Aorta (tissue), 5 donors: ENCODE measurements around the gene ANK3. TPM values are rescaled to one million over a fixed set of nuclear protein-coding genes. Genes with fewer than 3 reads are reported as not detected.

ENCODE experiments used
- ATAC-seq: fragments of 200-7000 bp; cut with Tn5 transposase; one replicate; pipeline ENCODE4 v1.9.1; 2022; ENCODE audit warnings: moderate library complexity; ENCODE audit not compliant: low FRiP score
- DNase-seq, 2 donors: peaks; one replicate each; pipeline ENCODE4 v3.0.0-alpha.2; 2020
- H3K27ac ChIP-seq, 2 donors: one replicate each; pipeline ENCODE4 v1.5.1; 2013; ENCODE audit warnings: low read length in 2 of 2, mild to moderate bottlenecking in 2 of 2, moderate library complexity in 2 of 2, control low read depth in 1 of 2, inconsistent platforms in 1 of 2, low read depth in 1 of 2
- H3K27me3 ChIP-seq, 2 donors: one replicate each; pipeline ENCODE4 v1.6.1; 2013; ENCODE audit warnings: control low read depth in 1 of 2, low read length in 1 of 2, mild to moderate bottlenecking in 1 of 2, moderate library complexity in 1 of 2; ENCODE audit not compliant: insufficient read depth in 2 of 2, control insufficient read depth in 1 of 2
- H3K36me3 ChIP-seq, 2 donors: one replicate each; pipeline ENCODE4 v1.6.1; 2013; ENCODE audit warnings: control low read depth in 1 of 2, low read length in 1 of 2, mild to moderate bottlenecking in 1 of 2; ENCODE audit not compliant: insufficient read depth in 2 of 2, control insufficient read depth in 1 of 2
- H3K4me1 ChIP-seq, 2 donors: one replicate each; pipeline ENCODE4 v1.6.1; 2013; ENCODE audit warnings: low read length in 2 of 2, control low read depth in 1 of 2, mild to moderate bottlenecking in 1 of 2, moderate library complexity in 1 of 2; ENCODE audit not compliant: insufficient read depth in 2 of 2, control insufficient read depth in 1 of 2
- H3K4me3 ChIP-seq, 2 donors: one replicate each; pipeline ENCODE4 v1.5.1; 2013; ENCODE audit warnings: low read length in 2 of 2, control low read depth in 1 of 2, mild to moderate bottlenecking in 1 of 2
- H3K9me3 ChIP-seq: one replicate; pipeline ENCODE4 v1.6.1; 2013; ENCODE audit warnings: mild to moderate bottlenecking, low read length; ENCODE audit not compliant: control insufficient read depth
- WGBS, 2 donors: extraction: QIAGEN DNeasy Blood & Tissue Kit; methylation state at CpG; one replicate each; pipeline ENCODE4 v1.1.7; 2013; 5-methylcytosine and 5-hydroxymethylcytosine counted together
- intact Hi-C, 2 donors: fragments of 100-400 bp; cut with DNase I; formaldehyde crosslinking; loops; one replicate each; pipeline versions ENCODE4 v1.14.2 to v1.15.0; 2022
- polyA plus RNA-seq, 2 donors: library from polyadenylated mRNA; stranded (reverse); fragments of 200-250 nt; gene quantifications; one replicate each; pipeline ENCODE4 v1.2.3, GENCODE V29; 2013
- total RNA-seq, 2 donors: library from RNA; stranded (reverse); fragmentation: NEBNext Ultra II Directional; extraction: Animal tissue kit (Norgen Biotek cat#: 25700); gene quantifications; one replicate each; pipeline ENCODE4 v1.2.1, GENCODE V29; 2021
- donor health status: healthy with polysubstance abuse.
- donor health status: Bipolar disorder and iron deficiency.
- donor health status: DM: no; HTN: no; CAD: no.
- donor health status: DM: no; HTN: no; CAD: no.
- donor health status: DM: yes; HTN: yes; CAD: no.

Gene ANK3
- total and polyA plus RNA-seq, 4 donors, result 16.5 to 38.2 (median 20.6) TPM

GRCh38 chr10:60276232-60276631 is 113.4 kb downstream of the ANK3 start:
- Histone ChIP-seq H3K36me3 (no peaks in the 10 kb centered on the region), H3K27me3 (no peaks in the 10 kb centered on the region), H3K27ac (no peak overlapping the region), H3K4me1 (no peaks in the 10 kb centered on the region), H3K9me3 (no peaks in the 10 kb centered on the region), H3K4me3 (no peak overlapping the region)
- WGBS, 2 donors, result 96 to 99% methylated on average over 2 of the region's 2 CpGs
- no peak for ATAC-seq
- intact Hi-C loops, result no loop called here
- no peak for DNase-seq

DNA sequence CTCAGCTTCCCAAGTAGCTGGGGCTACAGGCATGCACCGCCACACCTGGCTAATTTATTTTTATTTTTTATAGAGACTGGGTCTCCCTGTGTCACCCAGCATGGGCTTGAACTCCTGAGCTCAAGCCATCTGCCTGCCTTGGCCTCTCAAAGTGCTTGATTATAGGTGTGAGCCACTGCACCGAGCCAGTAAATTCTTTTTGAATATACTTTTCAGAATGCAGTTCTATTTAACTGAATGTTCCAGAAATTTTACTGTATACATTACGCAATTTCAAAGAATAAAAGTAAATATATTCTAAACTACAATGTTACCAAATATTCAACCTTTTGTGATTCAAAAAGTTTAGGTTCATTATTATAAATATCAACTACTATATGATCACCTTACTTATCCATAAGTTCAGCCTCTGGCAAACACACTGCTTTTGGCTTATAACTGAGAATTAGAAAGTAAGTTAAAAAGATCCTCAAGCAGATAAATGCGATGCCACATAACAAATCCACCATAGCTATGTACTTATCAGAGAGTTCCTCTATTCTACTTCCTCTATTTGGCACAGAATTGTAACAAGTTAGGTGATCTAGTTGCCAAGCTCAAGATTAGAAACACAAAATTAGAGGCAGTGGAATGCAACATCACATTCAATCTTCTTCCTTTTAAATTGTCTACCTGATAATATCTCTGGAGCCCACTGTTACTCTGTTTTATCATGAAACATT is 118.2 kb downstream of the ANK3 start:
- DNase-seq (no peak), ATAC-seq (no peak)
- Histone ChIP-seq H3K36me3 (no peaks in the 10 kb centered on the region), H3K4me3 (no peak overlapping the region), H3K27me3 (no peaks in the 10 kb centered on the region), H3K9me3 (no peaks in the 10 kb centered on the region), H3K27ac (no peak overlapping the region), H3K4me1 (no peaks in the 10 kb centered on the region)
- WGBS, 2 donors, result 91 to 92% methylated on average over 4 of the region's 4 CpGs
- intact Hi-C loops, result no loop called here

- Histone ChIP-seq H3K36me3 (no peaks in the 10 kb centered on the region), H3K4me3 (no peak overlapping the region), H3K27ac (no peak overlapping the region), H3K4me1 (no peaks in the 10 kb centered on the region), H3K9me3 (no peaks in the 10 kb centered on the region), H3K27me3 (no peaks in the 10 kb centered on the region)
- intact Hi-C loops, result no loop called here
- no peak for ATAC-seq
- DNase-seq, result no peak
- 96 to 98% methylated on average over 1 of the region's 1 CpG for WGBS, 2 donors
Measured at GRCh38 chr10:60270426-60270825, 119.2 kb downstream of the ANK3 start.

- Histone ChIP-seq H3K27ac (no peak overlapping the region), H3K4me1 (no peaks in the 10 kb centered on the region), H3K36me3 (no peaks in the 10 kb centered on the region), H3K4me3 (no peak overlapping the region), H3K9me3 (no peaks in the 10 kb centered on the region), H3K27me3 (no peaks in the 10 kb centered on the region)
- ATAC-seq (no peak), DNase-seq (no peak)
- 87 to 92% methylated on average over 6 of the region's 6 CpGs for WGBS, 2 donors
- intact Hi-C loops, result no loop called here
Measured at GRCh38 chr10:60267802-60268201, 121.9 kb downstream of the ANK3 start.

- Histone ChIP-seq H3K27me3 (no peaks in the 10 kb centered on the region), H3K9me3 (no peaks in the 10 kb centered on the region), H3K27ac (no peak overlapping the region), H3K36me3 (peaks cover 0 to 3% of the 10 kb centered on the region in 2 donors), H3K4me1 (no peaks in the 10 kb centered on the region), H3K4me3 (no peak overlapping the region)
- DNase-seq, result no peak
- no peak for ATAC-seq
- WGBS, 2 donors, result 91 to 100% methylated on average over 1 of the region's 1 CpG
- intact Hi-C loops, result no loop called here
Measured at GRCh38 chr10:60266513-60266912, 123.2 kb downstream of the ANK3 start.

- intact Hi-C loops, result no loop called here
- ATAC-seq, result no peak
Measured at GRCh38 chr10:60262647-60263126, 127.0 kb downstream of the ANK3 start.

DNA sequence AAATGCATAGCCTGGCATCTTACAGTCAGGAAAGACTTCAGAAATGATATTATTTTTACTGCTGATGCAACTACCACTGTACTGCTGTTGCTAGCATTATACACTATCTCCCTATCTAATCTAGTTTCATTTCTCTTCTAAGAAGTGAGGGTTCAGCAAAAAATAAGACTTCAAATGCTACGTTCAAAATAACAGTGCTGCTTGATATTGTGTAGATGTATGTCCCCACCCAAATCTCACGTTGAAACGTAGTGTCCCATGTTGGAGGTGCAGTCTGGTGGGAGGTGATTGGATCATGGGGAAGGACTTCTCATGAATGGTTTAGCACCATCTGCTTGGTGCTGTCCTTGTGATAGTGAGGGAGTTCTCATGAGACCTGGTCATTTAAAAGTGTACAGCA is 129.4 kb downstream of the ANK3 start:
- H3K4me1 ChIP-seq, result no peaks in the 10 kb centered on the region
- H3K4me3 ChIP-seq, result no peak overlapping the region
- H3K27ac ChIP-seq, result no peak overlapping the region
- no peaks in the 10 kb centered on the region for H3K27me3 ChIP-seq
- H3K9me3 ChIP-seq, result no peaks in the 10 kb centered on the region
- intact Hi-C loops, result no loop called here
- ATAC-seq, result no peak
- H3K36me3 ChIP-seq, result peaks cover 0 to 3% of the 10 kb centered on the region in 2 donors
- DNase-seq, result no peak
- 64 to 77% methylated on average over 3 of the region's 3 CpGs for whole genome bisulfite sequencing, 2 donors

More at GRCh38 chr10:60262647-60263126, 127.0 kb downstream of the ANK3 start:
- H3K9me3 ChIP-seq, result no peaks in the 10 kb centered on the region
- DNase-seq, result no peak
- H3K27ac ChIP-seq, result no peak overlapping the region
- no peaks in the 10 kb centered on the region for H3K4me1 ChIP-seq
- WGBS, 2 donors, result 78 to 85% methylated on average over 3 of the region's 3 CpGs
- H3K27me3 ChIP-seq, result no peaks in the 10 kb centered on the region
- peaks cover 0 to 3% of the 10 kb centered on the region in 2 donors for H3K36me3 ChIP-seq
- no peak overlapping the region for H3K4me3 ChIP-seq

DNA sequence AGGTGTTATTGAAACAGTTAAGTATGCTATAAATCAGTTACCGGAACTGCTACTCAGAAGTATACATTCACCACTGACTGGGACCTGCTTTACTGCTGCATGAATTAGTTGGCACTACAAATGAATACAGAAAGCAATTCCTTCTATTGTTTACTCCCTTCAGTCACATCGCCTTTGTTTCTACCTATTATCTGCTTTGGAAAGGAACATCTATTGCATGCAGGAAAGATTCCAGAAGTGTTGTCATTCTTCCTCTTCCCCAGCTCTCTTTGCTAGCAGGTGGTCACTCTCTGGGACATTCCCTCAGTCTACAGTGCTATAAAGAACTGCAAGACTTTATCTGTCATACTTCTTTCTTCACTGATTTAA is 131.3 kb downstream of the ANK3 start:
- Histone ChIP-seq H3K27me3 (no peaks in the 10 kb centered on the region), H3K27ac (no peak overlapping the region), H3K36me3 (peaks cover 0 to 3% of the 10 kb centered on the region in 2 donors), H3K4me1 (no peaks in the 10 kb centered on the region), H3K9me3 (no peaks in the 10 kb centered on the region), H3K4me3 (no peak overlapping the region)
- ATAC-seq (no peak), DNase-seq (no peak)
- intact Hi-C loops, result no loop called here
- 58 to 76% methylated on average over 2 of the region's 2 CpGs for WGBS, 2 donors

- 79 to 84% methylated on average over 3 of the region's 3 CpGs for WGBS, 2 donors
- intact Hi-C loops, result no loop called here
- ATAC-seq, result no peak
Measured at GRCh38 chr10:60257767-60258428, 131.8 kb downstream of the ANK3 start.

More at GRCh38 chr10:60257767-60258428, 131.8 kb downstream of the ANK3 start:
- Histone ChIP-seq H3K36me3 (peaks cover 0 to 3% of the 10 kb centered on the region in 2 donors), H3K4me3 (no peak overlapping the region), H3K9me3 (no peaks in the 10 kb centered on the region), H3K4me1 (no peaks in the 10 kb centered on the region), H3K27ac (no peak overlapping the region), H3K27me3 (no peaks in the 10 kb centered on the region)
- DNase-seq, result no peak
